Type B pancreatic cell (in vitro differentiated cells): ENCODE results near the gene MRTFA. TPM values are rescaled to one million over a fixed set of nuclear protein-coding genes. Genes with fewer than 3 reads are reported as not detected.
A peak's percentile ranks its signal among the peaks of the same experiment; 100 is the strongest.

Experiments used
- DNase-seq: peaks from one replicate; pipeline ENCODE4 v3.0.0; 2021; ENCODE audit warnings: mixed read lengths; ENCODE audit not compliant: unreplicated experiment; ENCODE audit errors: extremely low spot score
- H3K27ac Mint-ChIP-seq: 2 replicates; pipeline ENCODE4 v1.8.0; 2021; ENCODE audit warnings: mild to moderate bottlenecking, mixed read lengths
- H3K27me3 Mint-ChIP-seq: 2 replicates; pipeline ENCODE4 v1.8.0; 2021; ENCODE audit warnings: mixed read lengths
- H3K36me3 Mint-ChIP-seq: 2 replicates; pipeline ENCODE4 v1.8.0; 2021; ENCODE audit warnings: mixed read lengths
- H3K4me1 Mint-ChIP-seq: one replicate; pipeline ENCODE4 v1.8.0; 2021; ENCODE audit warnings: mixed read lengths; ENCODE audit not compliant: unreplicated experiment
- H3K4me3 Mint-ChIP-seq: 2 replicates; pipeline ENCODE4 v1.8.0; 2021; ENCODE audit warnings: mild to moderate bottlenecking, mixed read lengths
- H3K9me3 Mint-ChIP-seq: 2 replicates; pipeline ENCODE4 v1.8.0; 2021; ENCODE audit warnings: mixed read lengths
- total RNA-seq: library from RNA; stranded (reverse); gene quantifications from 2 replicates; pipeline ENCODE4 v1.2.1, GENCODE V29; 2021; ENCODE audit warnings: low replicate concordance
- TF ChIP-seq, protein P1 (sequence below): fragments of 200-600 bp; sonication (generic); conservative IDR thresholded peaks from 2 replicates; pipeline ENCODE4 v1.5.0; 2021; ENCODE audit warnings: antibody characterized with exemption, mild to moderate bottlenecking

The MRTFA gene
- total RNA-seq, 1 donor from 2014 or later = 49.8 TPM

DNA sequence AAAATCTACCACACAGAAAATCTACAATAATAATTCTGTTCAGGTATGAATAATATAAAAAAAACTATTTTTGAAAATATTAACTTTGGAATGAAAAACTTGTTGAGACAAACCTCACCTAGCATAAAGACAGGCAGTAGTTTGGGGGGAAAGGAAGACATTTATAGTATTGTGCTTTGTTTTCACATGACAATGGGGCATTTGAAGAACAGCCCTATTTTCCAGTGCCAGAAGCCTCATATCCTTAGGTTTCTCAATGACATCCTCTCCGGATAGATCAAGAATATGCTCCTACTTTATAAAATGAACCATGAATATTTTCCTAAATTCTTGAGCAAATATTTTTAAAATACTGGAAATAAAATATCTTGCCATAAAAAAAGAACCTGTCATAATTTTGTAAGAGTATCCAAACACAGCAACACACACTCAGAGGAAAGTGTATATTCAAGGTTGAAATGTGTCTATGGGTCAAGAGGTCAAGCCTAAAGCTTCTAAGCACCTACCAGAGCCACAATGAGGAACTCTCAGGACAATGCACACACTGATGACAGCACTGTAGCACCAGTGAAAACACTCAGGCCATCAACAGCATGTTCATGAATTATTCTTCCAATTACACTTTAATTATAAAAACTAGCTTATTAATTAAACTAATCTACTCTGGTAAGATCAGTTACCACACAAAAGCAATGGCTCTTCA, 68.7 kb downstream of the MRTFA start:
- Mint-ChIP-seq H3K36me3 (peaks cover 13% of the 10 kb centered on the region), H3K4me1 (peaks cover 4% of the 10 kb centered on the region), H3K4me3 (no peak overlapping the region), H3K9me3 (peaks cover 10% of the 10 kb centered on the region), H3K27ac (no peak overlapping the region), H3K27me3 (no peaks in the 10 kb centered on the region)
- TF ChIP-seq, protein P1, sequence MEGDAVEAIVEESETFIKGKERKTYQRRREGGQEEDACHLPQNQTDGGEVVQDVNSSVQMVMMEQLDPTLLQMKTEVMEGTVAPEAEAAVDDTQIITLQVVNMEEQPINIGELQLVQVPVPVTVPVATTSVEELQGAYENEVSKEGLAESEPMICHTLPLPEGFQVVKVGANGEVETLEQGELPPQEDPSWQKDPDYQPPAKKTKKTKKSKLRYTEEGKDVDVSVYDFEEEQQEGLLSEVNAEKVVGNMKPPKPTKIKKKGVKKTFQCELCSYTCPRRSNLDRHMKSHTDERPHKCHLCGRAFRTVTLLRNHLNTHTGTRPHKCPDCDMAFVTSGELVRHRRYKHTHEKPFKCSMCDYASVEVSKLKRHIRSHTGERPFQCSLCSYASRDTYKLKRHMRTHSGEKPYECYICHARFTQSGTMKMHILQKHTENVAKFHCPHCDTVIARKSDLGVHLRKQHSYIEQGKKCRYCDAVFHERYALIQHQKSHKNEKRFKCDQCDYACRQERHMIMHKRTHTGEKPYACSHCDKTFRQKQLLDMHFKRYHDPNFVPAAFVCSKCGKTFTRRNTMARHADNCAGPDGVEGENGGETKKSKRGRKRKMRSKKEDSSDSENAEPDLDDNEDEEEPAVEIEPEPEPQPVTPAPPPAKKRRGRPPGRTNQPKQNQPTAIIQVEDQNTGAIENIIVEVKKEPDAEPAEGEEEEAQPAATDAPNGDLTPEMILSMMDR = no peak
- no peak for DNase-seq

DNA sequence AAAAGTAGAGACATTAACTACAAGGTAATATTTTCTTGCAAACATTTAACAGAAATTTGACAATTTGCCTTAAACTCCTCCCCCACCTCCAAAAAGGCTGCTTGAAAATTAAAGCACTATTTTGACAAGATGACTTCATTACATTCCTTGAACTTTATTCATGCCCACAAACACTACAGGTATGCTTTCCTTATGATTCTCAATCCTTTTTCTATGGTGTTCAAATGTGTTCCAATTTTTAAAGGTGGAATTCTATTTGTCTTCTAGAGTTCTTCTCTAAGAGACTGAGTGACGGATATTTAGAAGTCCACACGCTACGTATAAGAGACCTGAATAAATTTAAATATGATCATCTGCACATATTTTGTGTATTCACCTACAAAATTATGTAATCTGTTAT, 69.4 kb downstream of the MRTFA start:
- peaks cover 4% of the 10 kb centered on the region for H3K9me3 Mint-ChIP-seq
- H3K27ac Mint-ChIP-seq = no peak overlapping the region
- peaks cover 10% of the 10 kb centered on the region for H3K36me3 Mint-ChIP-seq
- peaks cover 4% of the 10 kb centered on the region for H3K4me1 Mint-ChIP-seq
- no peak for DNase-seq
- TF ChIP-seq, protein P1 = no peak
- H3K4me3 Mint-ChIP-seq = no peak overlapping the region
- no peaks in the 10 kb centered on the region for H3K27me3 Mint-ChIP-seq

DNA sequence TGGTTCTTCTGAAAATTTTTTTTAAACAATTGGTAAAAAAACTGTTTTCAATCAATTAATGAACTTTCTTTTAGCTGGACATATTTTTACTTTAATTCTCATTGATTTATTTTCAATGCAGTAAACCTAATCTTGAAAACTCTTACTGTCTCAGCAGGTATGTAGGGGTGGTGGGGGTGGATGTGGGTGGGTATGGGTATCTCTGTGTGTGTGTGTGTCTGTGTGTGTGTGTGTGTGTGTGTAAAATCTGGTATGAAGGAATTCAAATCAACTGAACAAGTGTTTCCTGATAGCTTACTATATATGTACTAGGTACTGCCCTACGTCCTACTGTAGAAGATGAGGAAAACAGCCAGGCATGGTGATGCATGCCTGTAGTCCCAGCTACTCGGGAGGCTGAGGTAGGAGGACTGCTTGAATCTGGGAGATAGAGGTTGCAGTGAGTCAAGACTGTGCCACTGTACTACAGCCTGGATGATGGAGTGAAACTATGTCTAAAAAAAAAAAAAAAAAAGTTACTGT, 75.5 kb downstream of the MRTFA start:
- Mint-ChIP-seq H3K27ac (no peak overlapping the region), H3K4me1 (peaks cover 22% of the 10 kb centered on the region), H3K27me3 (no peaks in the 10 kb centered on the region), H3K4me3 (no peak overlapping the region), H3K9me3 (no peaks in the 10 kb centered on the region), H3K36me3 (peaks cover 5% of the 10 kb centered on the region)
- TF ChIP-seq, protein P1 = no peak
- DNase-seq = no peak

DNA sequence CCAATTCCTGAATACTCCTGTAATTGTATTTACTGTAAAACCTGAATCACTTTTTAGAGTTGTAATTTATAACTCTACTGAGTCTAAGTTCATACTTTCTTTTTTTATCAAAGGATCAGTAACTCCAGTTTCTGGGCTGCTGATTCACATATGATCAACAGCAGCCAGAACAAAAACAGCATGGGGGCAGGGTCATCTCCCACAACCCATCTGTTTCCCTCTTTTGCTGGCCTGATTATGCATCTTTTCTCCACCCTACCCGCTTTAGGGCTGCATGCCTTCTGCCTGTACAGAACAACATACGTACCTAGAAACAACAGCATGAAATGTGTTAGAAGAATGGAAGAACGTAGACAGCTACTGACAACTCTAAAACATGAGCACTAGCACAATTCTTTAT, 76.0 kb downstream of the MRTFA start:
- TF ChIP-seq, protein P1 = no peak
- H3K4me3 Mint-ChIP-seq = no peak overlapping the region
- DNase-seq = no peak
- peak overlapping the region; percentile 1 for H3K27ac Mint-ChIP-seq
- no peaks in the 10 kb centered on the region for H3K9me3 Mint-ChIP-seq
- H3K27me3 Mint-ChIP-seq = no peaks in the 10 kb centered on the region
- H3K4me1 Mint-ChIP-seq = peaks cover 23% of the 10 kb centered on the region
- peaks cover 5% of the 10 kb centered on the region for H3K36me3 Mint-ChIP-seq

DNA sequence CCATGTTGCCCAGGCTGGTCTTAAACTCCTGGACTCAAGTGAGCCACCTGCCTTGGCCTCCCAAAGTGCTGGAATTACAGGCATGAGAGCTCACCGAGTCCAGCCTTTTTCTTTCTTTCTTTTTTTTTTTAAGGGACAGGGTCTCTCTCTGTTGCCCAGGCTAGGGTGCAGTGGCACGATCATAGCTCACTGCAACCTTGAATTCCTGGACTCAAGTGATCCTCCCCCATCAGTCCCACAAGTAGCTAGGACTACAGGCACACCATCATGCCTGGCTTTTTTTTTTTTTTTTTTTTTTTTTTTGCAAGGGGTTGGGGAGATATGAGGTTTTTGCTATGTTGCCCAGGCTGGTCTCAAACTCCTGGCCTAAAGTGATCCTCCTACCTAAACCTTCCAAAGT, 78.5 kb downstream of the MRTFA start:
- Mint-ChIP-seq H3K9me3 (no peaks in the 10 kb centered on the region), H3K27me3 (no peaks in the 10 kb centered on the region), H3K4me3 (no peak overlapping the region), H3K4me1 (peaks cover 23% of the 10 kb centered on the region), H3K27ac (no peak overlapping the region), H3K36me3 (peaks cover 11% of the 10 kb centered on the region)
- DNase-seq = no peak
- TF ChIP-seq, protein P1 = no peak
